ENCODE measurements around the gene CCDC63. TPM values are rescaled to one million over a fixed set of nuclear protein-coding genes. Genes with fewer than 3 reads are reported as not detected.

The CCDC63 gene
- total RNA-seq, 2 donors from 2014 or later = 0.95 to 3.1 TPM

- no peak overlapping the region for H3K4me3 Mint-ChIP-seq
- no peaks in the 10 kb centered on the region for H3K36me3 ChIP-seq (ENCODE audit: control insufficient read depth, insufficient read depth, low read length)
- no peak overlapping the region for H3K27ac ChIP-seq (ENCODE audit: low read depth, low read length)
- H3K9ac ChIP-seq (ENCODE audit: extremely low read depth, low read length, poor library complexity, severe bottlenecking) = no peak overlapping the region
- H3K4me1 ChIP-seq (ENCODE audit: control insufficient read depth, insufficient read depth, low read length) = no peaks in the 10 kb centered on the region
- H3K27me3 ChIP-seq (ENCODE audit: control insufficient read depth, insufficient read depth, low read length, poor library complexity, severe bottlenecking) = no peaks in the 10 kb centered on the region
- no peak for DNase-seq
- peaks cover 10% of the 10 kb centered on the region for H3K9me3 ChIP-seq (ENCODE audit: control insufficient read depth, low read length)
- no peak overlapping the region for H3K27ac Mint-ChIP-seq
- no peak overlapping the region for H3K4me3 ChIP-seq (ENCODE audit: low read length)
- TF ChIP-seq, protein P1, sequence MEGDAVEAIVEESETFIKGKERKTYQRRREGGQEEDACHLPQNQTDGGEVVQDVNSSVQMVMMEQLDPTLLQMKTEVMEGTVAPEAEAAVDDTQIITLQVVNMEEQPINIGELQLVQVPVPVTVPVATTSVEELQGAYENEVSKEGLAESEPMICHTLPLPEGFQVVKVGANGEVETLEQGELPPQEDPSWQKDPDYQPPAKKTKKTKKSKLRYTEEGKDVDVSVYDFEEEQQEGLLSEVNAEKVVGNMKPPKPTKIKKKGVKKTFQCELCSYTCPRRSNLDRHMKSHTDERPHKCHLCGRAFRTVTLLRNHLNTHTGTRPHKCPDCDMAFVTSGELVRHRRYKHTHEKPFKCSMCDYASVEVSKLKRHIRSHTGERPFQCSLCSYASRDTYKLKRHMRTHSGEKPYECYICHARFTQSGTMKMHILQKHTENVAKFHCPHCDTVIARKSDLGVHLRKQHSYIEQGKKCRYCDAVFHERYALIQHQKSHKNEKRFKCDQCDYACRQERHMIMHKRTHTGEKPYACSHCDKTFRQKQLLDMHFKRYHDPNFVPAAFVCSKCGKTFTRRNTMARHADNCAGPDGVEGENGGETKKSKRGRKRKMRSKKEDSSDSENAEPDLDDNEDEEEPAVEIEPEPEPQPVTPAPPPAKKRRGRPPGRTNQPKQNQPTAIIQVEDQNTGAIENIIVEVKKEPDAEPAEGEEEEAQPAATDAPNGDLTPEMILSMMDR (conservative IDR thresholded peaks at IDR 0.05) = no peak
- peaks cover 16% of the 10 kb centered on the region for H3K27me3 Mint-ChIP-seq (ENCODE audit: insufficient read depth)
- H3K9me3 Mint-ChIP-seq = peaks cover 30% of the 10 kb centered on the region
- H3K4me1 Mint-ChIP-seq = no peaks in the 10 kb centered on the region
- H3K36me3 Mint-ChIP-seq (ENCODE audit: low read depth) = peaks cover 7% of the 10 kb centered on the region
- 76 to 83% methylated on average over 4 of the region's 5 CpGs for WGBS, 2 experiments (ENCODE audit: insufficient coverage in 1 of 2, insufficient read length in 1 of 2)
These were observed 23.0 kb downstream of the CCDC63 start for GRCh38 chr12:110869803-110870202.

DNA sequence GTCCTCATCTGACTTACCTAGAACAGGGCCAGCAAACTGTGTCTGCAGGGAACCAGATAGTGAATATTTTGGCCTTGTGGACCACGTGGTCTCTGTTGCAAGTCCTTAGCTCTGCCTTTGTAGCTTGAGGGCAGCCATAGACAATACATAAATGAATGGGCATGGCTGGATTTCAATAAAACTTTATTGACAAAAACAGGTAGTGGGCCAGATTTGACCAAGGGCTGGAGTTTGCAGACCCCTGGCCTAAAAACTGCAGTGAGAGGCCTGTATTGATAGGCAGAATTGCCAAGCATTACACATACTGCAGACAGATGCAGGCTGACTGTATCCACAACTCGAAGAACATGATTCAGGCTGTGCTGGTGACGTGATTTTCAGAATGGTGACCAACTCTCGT, 25.3 kb downstream of the CCDC63 start:
- no peaks in the 10 kb centered on the region for H3K4me1 ChIP-seq (ENCODE audit: control insufficient read depth, insufficient read depth, low read length)
- H3K27me3 Mint-ChIP-seq (ENCODE audit: insufficient read depth) = peaks cover 11% of the 10 kb centered on the region
- peaks cover 21% of the 10 kb centered on the region for H3K9me3 Mint-ChIP-seq
- peaks cover 7% of the 10 kb centered on the region for H3K36me3 Mint-ChIP-seq (ENCODE audit: low read depth)
- H3K9ac ChIP-seq (ENCODE audit: extremely low read depth, low read length, poor library complexity, severe bottlenecking) = no peak overlapping the region
- H3K4me1 Mint-ChIP-seq = no peaks in the 10 kb centered on the region
- TF ChIP-seq, protein P1 (conservative IDR thresholded peaks at IDR 0.05) = no peak
- no peaks in the 10 kb centered on the region for H3K27me3 ChIP-seq (ENCODE audit: control insufficient read depth, insufficient read depth, low read length, poor library complexity, severe bottlenecking)
- no peak for DNase-seq
- H3K27ac Mint-ChIP-seq = no peak overlapping the region
- 79 to 83% methylated on average over 4 of the region's 4 CpGs for WGBS, 2 experiments (ENCODE audit: insufficient coverage in 1 of 2, insufficient read length in 1 of 2)
- no peaks in the 10 kb centered on the region for H3K36me3 ChIP-seq (ENCODE audit: control insufficient read depth, insufficient read depth, low read length)
- no peak overlapping the region for H3K4me3 ChIP-seq (ENCODE audit: low read length)
- H3K4me3 Mint-ChIP-seq = no peak overlapping the region
- H3K9me3 ChIP-seq (ENCODE audit: control insufficient read depth, low read length) = peaks cover 10% of the 10 kb centered on the region
- no peak overlapping the region for H3K27ac ChIP-seq (ENCODE audit: low read depth, low read length)

GRCh38 chr12:110874351-110874750, 27.6 kb downstream of the CCDC63 start:
- WGBS, 2 experiments (ENCODE audit: insufficient coverage in 1 of 2, insufficient read length in 1 of 2) = 97 to 100% methylated on average over 1 to 2 of the region's 2 CpGs
- Mint-ChIP-seq H3K4me3 (no peak overlapping the region), H3K27ac (no peak overlapping the region), H3K27me3 (ENCODE audit: insufficient read depth) (peaks cover 11% of the 10 kb centered on the region), H3K9me3 (peaks cover 14% of the 10 kb centered on the region), H3K36me3 (ENCODE audit: low read depth) (peaks cover 1% of the 10 kb centered on the region), H3K4me1 (no peaks in the 10 kb centered on the region)
- no peaks in the 10 kb centered on the region for H3K4me1 ChIP-seq (ENCODE audit: control insufficient read depth, insufficient read depth, low read length)
- TF ChIP-seq, protein P1 (conservative IDR thresholded peaks at IDR 0.05) = no peak
- no peak overlapping the region for H3K4me3 ChIP-seq (ENCODE audit: low read length)
- H3K27me3 ChIP-seq (ENCODE audit: control insufficient read depth, insufficient read depth, low read length, poor library complexity, severe bottlenecking) = no peaks in the 10 kb centered on the region
- no peak overlapping the region for H3K9ac ChIP-seq (ENCODE audit: extremely low read depth, low read length, poor library complexity, severe bottlenecking)
- H3K36me3 ChIP-seq (ENCODE audit: control insufficient read depth, insufficient read depth, low read length) = no peaks in the 10 kb centered on the region
- no peak for DNase-seq
- H3K27ac ChIP-seq (ENCODE audit: low read depth, low read length) = no peak overlapping the region
- peaks cover 4% of the 10 kb centered on the region for H3K9me3 ChIP-seq (ENCODE audit: control insufficient read depth, low read length)
